ENCODE data around the gene WDFY1.

- TF ChIP-seq POLR2A (IDR thresholded peaks at IDR 0.05) (no peak), CTCF (IDR thresholded peaks at IDR 0.05) (no peak), EP300 (IDR thresholded peaks at IDR 0.05) (no peak), POLR2AphosphoS5 (IDR thresholded peaks at IDR 0.05) (no peak)
Observed at GRCh38 chr2:223901854-223902253, 43.3 kb downstream of the WDFY1 start.
